Stomach (tissue), 9 donors: ENCODE results near the gene SYNDIG1. TPM values are rescaled to one million over a fixed set of nuclear protein-coding genes. Genes with fewer than 3 reads are reported as not detected.

Experiments
- DNase-seq, 2 donors: peaks; one replicate each; pipeline versions ENCODE4 v3.0.0 to v3.0.0-alpha.2; 2013 to 2019
- H3K27ac ChIP-seq, 5 donors: fragments of 200-600 bp in 4 of 5; sonication (generic) in 4 of 5; one replicate each; pipeline ENCODE4 v1.5.1; 2013 to 2019; ENCODE audit warnings: mild to moderate bottlenecking in 1 of 5, moderate library complexity in 1 of 5
- H3K27me3 ChIP-seq, 3 donors: fragments of 200-600 bp; sonication (generic); one replicate each; pipeline ENCODE4 v1.5.1; 2017 to 2019; ENCODE audit warnings: mixed run types in 1 of 3
- H3K36me3 ChIP-seq, 4 donors: fragments of 200-600 bp; sonication (generic); 1 replicate in 3 of 4; 2 replicates in 1 of 4; pipeline ENCODE4 v1.5.1; 2016 to 2019
- H3K4me1 ChIP-seq, 4 donors: fragments of 200-600 bp; sonication (generic); one replicate each; pipeline ENCODE4 v1.5.1; 2016 to 2019
- H3K4me3 ChIP-seq, 4 donors: fragments of 200-600 bp; sonication (generic) in 3 of 4; one replicate each; pipeline ENCODE4 v1.5.1; 2016 to 2019; ENCODE audit warnings: mild to moderate bottlenecking in 1 of 4
- H3K9me3 ChIP-seq, 4 donors: fragments of 200-600 bp; sonication (generic); one replicate each; pipeline ENCODE4 v1.5.1; 2016 to 2019
- CTCF ChIP-seq, 7 experiments: fragments of 450-650 bp in 4 of 7; fragments of 200-600 bp in 3 of 7; sonication (generic) in 3 of 7; IDR thresholded peaks; one replicate each; pipeline ENCODE4 v1.5.1; 2016 to 2019; ENCODE audit warnings: antibody characterized with exemption in 7 of 7, control low read depth in 2 of 7, mild to moderate bottlenecking in 1 of 7
- EP300 ChIP-seq: sonication (generic); formaldehyde crosslinking; IDR thresholded peaks from one replicate; pipeline ENCODE4 v1.6.1; 2017; ENCODE audit warnings: antibody characterized with exemption
- POLR2A ChIP-seq, 4 donors: fragments of 450-650 bp; IDR thresholded peaks; one replicate each; pipeline ENCODE4 v1.6.1; 2016; ENCODE audit warnings: antibody characterized with exemption in 4 of 4, control low read depth in 2 of 4, mild to moderate bottlenecking in 1 of 4, moderate library complexity in 1 of 4
- POLR2AphosphoS5 ChIP-seq, 3 donors: sonication (generic); formaldehyde crosslinking; IDR thresholded peaks; one replicate each; pipeline ENCODE4 v1.6.1; 2016; ENCODE audit warnings: antibody characterized with exemption in 3 of 3
- WGBS, 5 donors: extraction: QIAGEN DNeasy Blood & Tissue Kit in 3 of 5; methylation state at CpG; one replicate each; pipeline versions ENCODE4 v1.1.5 to v1.1.7; 2013 to 2018; 5-methylcytosine and 5-hydroxymethylcytosine counted together
- intact Hi-C: fragments of 100-400 bp; cut with DNase I; formaldehyde crosslinking; loops from one replicate; pipeline ENCODE4 v1.15.1; 2023; ENCODE audit warnings: low total_unique reads
- polyA plus RNA-seq, 3 donors: library from polyadenylated mRNA; stranded (reverse); fragments of 200-250 nt; gene quantifications; one replicate each; pipeline ENCODE4 v1.2.3, GENCODE V29; 2013
- total RNA-seq, 5 donors: library from RNA; depleted of rRNA; stranded (reverse); fragments of >200 nt; gene quantifications; one replicate each; pipeline versions ENCODE4 v1.1.0 to v1.2.3, GENCODE V29; 2014 to 2016
- donor health status: healthy with polysubstance abuse.
- donor health status: Bipolar disorder and iron deficiency.
- donor health status: healthy.

The SYNDIG1 gene
- total and polyA plus RNA-seq, 8 donors, result 0.29 to 2.0 (median 0.89) TPM; not detected in 4

- 33 to 60% (median 48%) methylated on average over 1 of the region's 1 CpG for WGBS, 5 donors
These were observed 191.8 kb downstream of the SYNDIG1 start for GRCh38 chr20:24661255-24661654.

GRCh38 chr20:24662322-24662721 lies 192.9 kb downstream of the SYNDIG1 start:
- intact Hi-C loops, result no loop called here
- no peak overlapping the region for H3K27ac ChIP-seq
- no peak for DNase-seq
- WGBS, 5 donors, result 79 to 92% (median 89%) methylated on average over 7 to 8 of the region's 8 CpGs
- H3K4me1 ChIP-seq, result peaks cover 0 to 5% (median 2%) of the 10 kb centered on the region in 4 donors
- H3K36me3 ChIP-seq, result no peaks in the 10 kb centered on the region
- no peak overlapping the region for H3K4me3 ChIP-seq
- no peak for TF ChIP-seq POLR2A (IDR thresholded peaks at IDR 0.05)
- no peaks in the 10 kb centered on the region for H3K27me3 ChIP-seq
- no peaks in the 10 kb centered on the region for H3K9me3 ChIP-seq

More at GRCh38 chr20:24661255-24661654, 191.8 kb downstream of the SYNDIG1 start:
- intact Hi-C loops, result no loop called here
- no peak for DNase-seq
- TF ChIP-seq EP300 (no peak), POLR2A (IDR thresholded peaks at IDR 0.05) (no peak), CTCF (IDR thresholded peaks at IDR 0.05) (no peak), POLR2AphosphoS5 (IDR thresholded peaks at IDR 0.05) (no peak)
- H3K27ac ChIP-seq, result no peak overlapping the region
- H3K36me3 ChIP-seq, result no peaks in the 10 kb centered on the region
- no peak overlapping the region for H3K4me3 ChIP-seq
- peaks cover 0 to 10% (median 2%) of the 10 kb centered on the region in 4 donors for H3K4me1 ChIP-seq
- H3K9me3 ChIP-seq, result no peaks in the 10 kb centered on the region
- no peaks in the 10 kb centered on the region for H3K27me3 ChIP-seq

GRCh38 chr20:24662752-24663365 lies 193.4 kb downstream of the SYNDIG1 start:
- no peak for DNase-seq
- Histone ChIP-seq H3K4me1 (peaks cover 0 to 5% (median 0%) of the 10 kb centered on the region in 4 donors), H3K27me3 (no peaks in the 10 kb centered on the region), H3K4me3 (no peak overlapping the region), H3K36me3 (no peaks in the 10 kb centered on the region), H3K27ac (no peak overlapping the region), H3K9me3 (no peaks in the 10 kb centered on the region)
- TF ChIP-seq EP300 (no peak), POLR2AphosphoS5 (IDR thresholded peaks at IDR 0.05) (no peak), POLR2A (IDR thresholded peaks at IDR 0.05) (no peak), CTCF (IDR thresholded peaks at IDR 0.05) (no peak)
- intact Hi-C loops, result no loop called here
- 52 to 65% (median 57%) methylated on average over 11 of the region's 11 CpGs for WGBS, 5 donors

GRCh38 chr20:24663496-24663895 lies 194.1 kb downstream of the SYNDIG1 start:
- no peaks in the 10 kb centered on the region for H3K9me3 ChIP-seq
- 92 to 95% (median 93%) methylated on average over 4 to 6 of the region's 6 CpGs for WGBS, 5 donors
- no peak overlapping the region for H3K4me3 ChIP-seq
- no peaks in the 10 kb centered on the region for H3K27me3 ChIP-seq
- intact Hi-C loops, result no loop called here
- peaks cover 0 to 5% (median 0%) of the 10 kb centered on the region in 4 donors for H3K4me1 ChIP-seq
- no peak overlapping the region for H3K27ac ChIP-seq
- DNase-seq, result no peak
- TF ChIP-seq CTCF (IDR thresholded peaks at IDR 0.05), result no peak
- TF ChIP-seq POLR2A (IDR thresholded peaks at IDR 0.05), result no peak
- TF ChIP-seq EP300, result no peak
- TF ChIP-seq POLR2AphosphoS5 (IDR thresholded peaks at IDR 0.05), result no peak
- H3K36me3 ChIP-seq, result no peaks in the 10 kb centered on the region

- H3K36me3 ChIP-seq, result no peaks in the 10 kb centered on the region
- H3K4me3 ChIP-seq, result no peak overlapping the region
- H3K27ac ChIP-seq, result no peak overlapping the region
- WGBS, 5 donors, result 88 to 92% (median 91%) methylated on average over 16 of the region's 16 CpGs
- TF ChIP-seq CTCF (IDR thresholded peaks at IDR 0.05), result no peak
- TF ChIP-seq POLR2A (IDR thresholded peaks at IDR 0.05), result no peak
- TF ChIP-seq POLR2AphosphoS5 (IDR thresholded peaks at IDR 0.05), result no peak
- no peak for TF ChIP-seq EP300
- intact Hi-C loops, result no loop called here
- no peaks in the 10 kb centered on the region for H3K27me3 ChIP-seq
- H3K9me3 ChIP-seq, result no peaks in the 10 kb centered on the region
- peaks cover 0 to 5% (median 0%) of the 10 kb centered on the region in 4 donors for H3K4me1 ChIP-seq
- DNase-seq, result no peak
These were observed 195.0 kb downstream of the SYNDIG1 start for GRCh38 chr20:24664266-24664986.
